Measurements from ENCODE around the gene MPZL1. TPM values are rescaled to one million over a fixed set of nuclear protein-coding genes. Genes with fewer than 3 reads are reported as not detected.

The MPZL1 gene
- total RNA-seq, 1 donor from 2014 or later: 149 TPM

- no peak overlapping the region for H3K4me3 Mint-ChIP-seq (ENCODE audit: unreplicated experiment)
- H3K9me3 Mint-ChIP-seq (ENCODE audit: unreplicated experiment): peaks cover 3% of the 10 kb centered on the region
- H3K36me3 Mint-ChIP-seq (ENCODE audit: unreplicated experiment): no peaks in the 10 kb centered on the region
- DNase-seq: no peak
- TF ChIP-seq, protein P1, sequence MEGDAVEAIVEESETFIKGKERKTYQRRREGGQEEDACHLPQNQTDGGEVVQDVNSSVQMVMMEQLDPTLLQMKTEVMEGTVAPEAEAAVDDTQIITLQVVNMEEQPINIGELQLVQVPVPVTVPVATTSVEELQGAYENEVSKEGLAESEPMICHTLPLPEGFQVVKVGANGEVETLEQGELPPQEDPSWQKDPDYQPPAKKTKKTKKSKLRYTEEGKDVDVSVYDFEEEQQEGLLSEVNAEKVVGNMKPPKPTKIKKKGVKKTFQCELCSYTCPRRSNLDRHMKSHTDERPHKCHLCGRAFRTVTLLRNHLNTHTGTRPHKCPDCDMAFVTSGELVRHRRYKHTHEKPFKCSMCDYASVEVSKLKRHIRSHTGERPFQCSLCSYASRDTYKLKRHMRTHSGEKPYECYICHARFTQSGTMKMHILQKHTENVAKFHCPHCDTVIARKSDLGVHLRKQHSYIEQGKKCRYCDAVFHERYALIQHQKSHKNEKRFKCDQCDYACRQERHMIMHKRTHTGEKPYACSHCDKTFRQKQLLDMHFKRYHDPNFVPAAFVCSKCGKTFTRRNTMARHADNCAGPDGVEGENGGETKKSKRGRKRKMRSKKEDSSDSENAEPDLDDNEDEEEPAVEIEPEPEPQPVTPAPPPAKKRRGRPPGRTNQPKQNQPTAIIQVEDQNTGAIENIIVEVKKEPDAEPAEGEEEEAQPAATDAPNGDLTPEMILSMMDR (IDR thresholded peaks at IDR 0.05; ENCODE audit: partially characterized antibody, unreplicated experiment): no peak
- H3K27me3 Mint-ChIP-seq (ENCODE audit: unreplicated experiment): peaks cover 2% of the 10 kb centered on the region
- peaks cover 9% of the 10 kb centered on the region for H3K4me1 Mint-ChIP-seq (ENCODE audit: low read depth, unreplicated experiment)
- peak overlapping the region; percentile 8 for H3K27ac Mint-ChIP-seq (ENCODE audit: unreplicated experiment)
These were observed 69.8 kb downstream of the MPZL1 start for GRCh38 chr1:167791281-167792187.

DNA sequence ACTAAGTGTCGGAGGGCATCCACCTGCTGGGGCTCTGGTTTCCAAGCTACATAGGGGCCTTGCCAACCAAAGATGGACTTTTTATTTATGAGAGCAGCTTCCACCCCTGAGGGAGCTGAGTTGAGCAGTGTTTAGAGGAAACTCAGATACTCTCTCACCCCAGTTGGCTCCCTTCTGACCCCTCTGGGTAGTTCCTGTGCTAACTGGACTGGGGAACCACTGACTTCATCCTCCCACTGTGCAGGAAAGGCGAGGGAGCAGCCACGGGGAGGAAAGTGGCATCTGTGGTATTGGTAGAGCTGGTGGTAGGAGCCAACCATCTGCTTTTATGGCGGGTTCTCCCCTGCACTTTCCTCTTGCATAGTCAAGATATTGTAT is 70.4 kb downstream of the MPZL1 start:
- Mint-ChIP-seq H3K27me3 (ENCODE audit: unreplicated experiment) (peaks cover 2% of the 10 kb centered on the region), H3K9me3 (ENCODE audit: unreplicated experiment) (peaks cover 3% of the 10 kb centered on the region), H3K27ac (ENCODE audit: unreplicated experiment) (peak overlapping the region; percentile 8), H3K4me3 (ENCODE audit: unreplicated experiment) (no peak overlapping the region), H3K4me1 (ENCODE audit: low read depth, unreplicated experiment) (peaks cover 13% of the 10 kb centered on the region), H3K36me3 (ENCODE audit: unreplicated experiment) (no peaks in the 10 kb centered on the region)
- no peak for DNase-seq
- TF ChIP-seq, protein P1 (IDR thresholded peaks at IDR 0.05; ENCODE audit: partially characterized antibody, unreplicated experiment): no peak

GRCh38 chr1:167794043-167794442 is 72.3 kb downstream of the MPZL1 start:
- Mint-ChIP-seq H3K36me3 (ENCODE audit: unreplicated experiment) (no peaks in the 10 kb centered on the region), H3K4me3 (ENCODE audit: unreplicated experiment) (no peak overlapping the region), H3K27ac (ENCODE audit: unreplicated experiment) (no peak overlapping the region), H3K4me1 (ENCODE audit: low read depth, unreplicated experiment) (peaks cover 13% of the 10 kb centered on the region), H3K9me3 (ENCODE audit: unreplicated experiment) (peaks cover 3% of the 10 kb centered on the region), H3K27me3 (ENCODE audit: unreplicated experiment) (peaks cover 2% of the 10 kb centered on the region)
- DNase-seq: no peak
- TF ChIP-seq, protein P1 (IDR thresholded peaks at IDR 0.05; ENCODE audit: partially characterized antibody, unreplicated experiment): no peak

GRCh38 chr1:167795810-167796740 is 74.3 kb downstream of the MPZL1 start:
- TF ChIP-seq, protein P1 (IDR thresholded peaks at IDR 0.05; ENCODE audit: partially characterized antibody, unreplicated experiment): no peak
- H3K4me3 Mint-ChIP-seq (ENCODE audit: unreplicated experiment): no peak overlapping the region
- peaks cover 3% of the 10 kb centered on the region for H3K9me3 Mint-ChIP-seq (ENCODE audit: unreplicated experiment)
- H3K4me1 Mint-ChIP-seq (ENCODE audit: low read depth, unreplicated experiment): peaks cover 13% of the 10 kb centered on the region
- DNase-seq: no peak
- H3K27ac Mint-ChIP-seq (ENCODE audit: unreplicated experiment): no peak overlapping the region
- H3K36me3 Mint-ChIP-seq (ENCODE audit: unreplicated experiment): no peaks in the 10 kb centered on the region
- peaks cover 2% of the 10 kb centered on the region for H3K27me3 Mint-ChIP-seq (ENCODE audit: unreplicated experiment)
